Measurements from ENCODE around the gene GP5. TPM values are rescaled to one million over a fixed set of nuclear protein-coding genes. Genes with fewer than 3 reads are reported as not detected.

GP5 gene
- total RNA-seq, 3 donors from 2014 or later, result 0.07 to 0.19 TPM; not detected in 1

GRCh38 chr3:194382196-194382891 lies 16.7 kb downstream of the GP5 start:
- no peak for ATAC-seq
- H3K9me3 ChIP-seq, result no peaks in the 10 kb centered on the region
- no peak for TF ChIP-seq CTCF (IDR thresholded peaks at IDR 0.05)
- intact Hi-C loops (cut with DNase I, micrococcal nuclease), result no loop called here
- no peak for DNase-seq
- H3K4me3 ChIP-seq, result no peak overlapping the region
- no peaks in the 10 kb centered on the region for H3K4me1 ChIP-seq (ENCODE audit: low read depth)
- H3K36me3 ChIP-seq (ENCODE audit: low read depth), result no peaks in the 10 kb centered on the region

- intact Hi-C loops (cut with DNase I, micrococcal nuclease), result no loop called here
- H3K9me3 ChIP-seq, result no peaks in the 10 kb centered on the region
- TF ChIP-seq CTCF (IDR thresholded peaks at IDR 0.05), result no peak
- ATAC-seq (no peak), DNase-seq (no peak)
- no peak overlapping the region for H3K4me3 ChIP-seq
- H3K4me1 ChIP-seq (ENCODE audit: low read depth), result no peaks in the 10 kb centered on the region
- no peaks in the 10 kb centered on the region for H3K36me3 ChIP-seq (ENCODE audit: low read depth)
Measured at GRCh38 chr3:194381460-194381875, 17.6 kb downstream of the GP5 start.

GRCh38 chr3:194380326-194380725 lies 18.7 kb downstream of the GP5 start:
- intact Hi-C loops (cut with DNase I, micrococcal nuclease), result no loop called here
- DNase-seq (peak in 1 of 3 donors; percentile 3), ATAC-seq (no peak)
- Histone ChIP-seq H3K36me3 (ENCODE audit: low read depth) (no peaks in the 10 kb centered on the region), H3K9me3 (no peaks in the 10 kb centered on the region), H3K4me3 (no peak overlapping the region), H3K4me1 (ENCODE audit: low read depth) (no peaks in the 10 kb centered on the region)
- TF ChIP-seq CTCF (IDR thresholded peaks at IDR 0.05), result no peak

GRCh38 chr3:194379651-194380050 lies 19.4 kb downstream of the GP5 start:
- ATAC-seq, result peak; percentile 62
- peak in 1 of 3 donors; percentile 36 for DNase-seq
- no peak overlapping the region for H3K4me3 ChIP-seq
- no peaks in the 10 kb centered on the region for H3K9me3 ChIP-seq
- no peaks in the 10 kb centered on the region for H3K4me1 ChIP-seq (ENCODE audit: low read depth)
- no peaks in the 10 kb centered on the region for H3K36me3 ChIP-seq (ENCODE audit: low read depth)
- intact Hi-C loops (cut with DNase I, micrococcal nuclease), result no loop called here
- no peak for TF ChIP-seq CTCF (IDR thresholded peaks at IDR 0.05)

- no peaks in the 10 kb centered on the region for H3K36me3 ChIP-seq (ENCODE audit: low read depth)
- H3K9me3 ChIP-seq, result no peaks in the 10 kb centered on the region
- TF ChIP-seq CTCF (IDR thresholded peaks at IDR 0.05), result no peak
- no peaks in the 10 kb centered on the region for H3K4me1 ChIP-seq (ENCODE audit: low read depth)
- ATAC-seq, result peak; percentile 9
- peak in 1 of 3 donors; percentile 7 for DNase-seq
- intact Hi-C loops (cut with DNase I, micrococcal nuclease), result no loop called here
- no peak overlapping the region for H3K4me3 ChIP-seq
Measured at GRCh38 chr3:194379231-194379630, 19.8 kb downstream of the GP5 start.
